GM23338 (cell line): Measurements from ENCODE around the gene VWA5A. TPM values are rescaled to one million over a fixed set of nuclear protein-coding genes. Genes with fewer than 3 reads are reported as not detected.

ENCODE experiments used
- ATAC-seq: fragments of 200-7000 bp; cut with Tn5 transposase; 3 replicates; pipeline ENCODE4 v1.9.1; 2020
- DNase-seq: peaks from one replicate; pipeline ENCODE4 v3.0.0-alpha.2; 2015; ENCODE audit warnings: low spot score
- H2AFZ ChIP-seq: fragments of 200-600 bp; sonication (generic); 2 replicates; pipeline ENCODE4 v1.8.0; 2016; ENCODE audit warnings: antibody characterized with exemption, mild to moderate bottlenecking, moderate library complexity
- H3F3A ChIP-seq: fragments of 200-600 bp; sonication (generic); replicated peaks from 2 replicates; pipeline ENCODE4 v1.8.0; 2017; ENCODE audit warnings: antibody characterized with exemption, mixed run types, low read depth
- H3K27ac ChIP-seq: fragments of 200-600 bp; sonication (generic); 2 replicates; pipeline ENCODE4 v1.6.1; 2016; ENCODE audit warnings: low read depth
- H3K27me3 ChIP-seq: fragments of 200-600 bp; sonication (generic); 2 replicates; pipeline ENCODE4 v1.8.0; 2016; ENCODE audit warnings: mild to moderate bottlenecking, mixed run types, moderate library complexity; ENCODE audit not compliant: insufficient read depth
- H3K36me3 ChIP-seq: fragments of 200-600 bp; sonication (generic); 2 replicates; pipeline ENCODE4 v1.8.0; 2016; ENCODE audit warnings: mild to moderate bottlenecking; ENCODE audit not compliant: insufficient read depth
- H3K4me1 ChIP-seq: fragments of 200-600 bp; sonication (generic); 2 replicates; pipeline ENCODE4 v1.8.0; 2016; ENCODE audit warnings: mild to moderate bottlenecking, moderate library complexity; ENCODE audit not compliant: insufficient read depth
- H3K4me2 ChIP-seq: fragments of 200-600 bp; sonication (generic); 2 replicates; pipeline ENCODE4 v1.7.1; 2017; ENCODE audit warnings: mixed run types
- H3K4me3 ChIP-seq: fragments of 200-600 bp; sonication (generic); 2 replicates; pipeline ENCODE4 v1.6.1; 2016; ENCODE audit warnings: mixed run types
- H3K79me2 ChIP-seq: fragments of 200-600 bp; sonication (generic); replicated peaks from 2 replicates; pipeline ENCODE4 v1.8.0; 2017; ENCODE audit warnings: mild to moderate bottlenecking; ENCODE audit not compliant: insufficient read depth
- H3K9me2 ChIP-seq: fragments of 200-600 bp; sonication (generic); 2 replicates; pipeline ENCODE4 v1.8.0; 2017; ENCODE audit not compliant: insufficient read depth
- H4K20me1 ChIP-seq: fragments of 200-600 bp; sonication (generic); replicated peaks from 2 replicates; pipeline ENCODE4 v1.8.0; 2017; ENCODE audit warnings: mild to moderate bottlenecking; ENCODE audit not compliant: insufficient read depth
- H3K27ac Mint-ChIP-seq: 2 replicates; pipeline ENCODE4 v1.8.0; 2020; ENCODE audit warnings: inconsistent platforms, mild to moderate bottlenecking, moderate library complexity, mixed read lengths
- H3K27me3 Mint-ChIP-seq: 3 replicates; pipeline ENCODE4 v1.8.0; 2022; ENCODE audit warnings: low read depth, mild to moderate bottlenecking, moderate library complexity, mixed read lengths, inconsistent platforms; ENCODE audit not compliant: insufficient read depth, poor library complexity
- H3K36me3 Mint-ChIP-seq: 3 replicates; pipeline ENCODE4 v1.8.0; 2021; ENCODE audit warnings: low read depth, mild to moderate bottlenecking, inconsistent platforms, moderate library complexity, mixed read lengths
- H3K4me1 Mint-ChIP-seq: 3 replicates; pipeline ENCODE4 v1.8.0; 2020; ENCODE audit warnings: mild to moderate bottlenecking, inconsistent platforms, mixed read lengths
- H3K4me3 Mint-ChIP-seq: 3 replicates; pipeline ENCODE4 v1.8.0; 2021; ENCODE audit warnings: moderate library complexity, mild to moderate bottlenecking, inconsistent platforms, mixed read lengths
- H3K9me3 Mint-ChIP-seq: 3 replicates; pipeline ENCODE4 v1.8.0; 2020; ENCODE audit warnings: moderate library complexity, mild to moderate bottlenecking, inconsistent platforms, mixed read lengths
- CREB1 ChIP-seq: fragments of 250-450 bp; sonication (Bioruptor Pico); IDR thresholded peaks from 2 replicates; pipeline ENCODE4 v1.5.0; 2020; ENCODE audit warnings: low read depth, mild to moderate bottlenecking, moderate library complexity
- EZH2 ChIP-seq: fragments of 200-600 bp; sonication (generic); IDR thresholded peaks from one replicate; pipeline ENCODE4 v1.8.0; 2017; ENCODE audit warnings: antibody characterized with exemption, mild to moderate bottlenecking, low read depth; ENCODE audit not compliant: unreplicated experiment
- EZH2phosphoT487 ChIP-seq: fragments of 200-600 bp; sonication (generic); IDR thresholded peaks from one replicate; pipeline ENCODE4 v1.8.1; 2018; ENCODE audit warnings: antibody characterized with exemption; ENCODE audit not compliant: unreplicated experiment
- JUNB ChIP-seq: IDR thresholded peaks from one replicate; pipeline ENCODE4 v1.6.1; 2016; ENCODE audit warnings: antibody characterized with exemption; ENCODE audit not compliant: unreplicated experiment
- NANOG ChIP-seq: IDR thresholded peaks from 2 replicates; pipeline ENCODE4 v1.6.1; 2016; ENCODE audit warnings: antibody characterized with exemption, borderline replicate concordance
- POLR2AphosphoS5 ChIP-seq: IDR thresholded peaks from 2 replicates; pipeline ENCODE4 v1.6.1; 2016; ENCODE audit warnings: antibody characterized with exemption, low read depth
- STAT1 ChIP-seq: IDR thresholded peaks from one replicate; pipeline ENCODE4 v1.6.1; 2016; ENCODE audit warnings: antibody characterized with exemption; ENCODE audit not compliant: unreplicated experiment
- ZNF114 ChIP-seq: fragments of 250-450 bp; sonication (Bioruptor Pico); IDR thresholded peaks from 2 replicates; pipeline ENCODE4 v1.5.0; 2020; ENCODE audit warnings: mild to moderate bottlenecking, moderate library complexity
- ZNF331 ChIP-seq: fragments of 250-450 bp; sonication (Bioruptor Pico); IDR thresholded peaks from 2 replicates; pipeline ENCODE4 v1.5.0; 2020; ENCODE audit warnings: low read depth, mild to moderate bottlenecking, moderate library complexity
- polyA plus RNA-seq: library from polyadenylated mRNA; unstranded; fragments of >200 nt; fragmentation: Nextera tagmentation; extraction: Ambion mirVana; gene quantifications from 2 replicates; pipeline ENCODE4 v1.2.1, GENCODE V29; 2016
- total RNA-seq: library from RNA; depleted of rRNA; stranded (reverse); fragments of >200 nt; shearing (Covaris generic); gene quantifications from 2 replicates; pipeline ENCODE4 v1.2.3, GENCODE V29; 2014
- TF ChIP-seq, protein P1 (sequence below): IDR thresholded peaks from 2 replicates; pipeline ENCODE4 v1.6.1; 2016; ENCODE audit warnings: antibody characterized with exemption
- TF ChIP-seq, protein P2 (sequence below): IDR thresholded peaks from one replicate; pipeline ENCODE4 v1.6.1; 2018; ENCODE audit warnings: antibody characterized with exemption; ENCODE audit not compliant: unreplicated experiment
- TF ChIP-seq, protein P3 (sequence below), 2 experiments: fragments of 200-600 bp in 1 of 2; sonication (generic) in 1 of 2; conservative IDR thresholded peaks; 2 replicates each; pipeline versions ENCODE4 v1.5.1 to v1.6.1; 2016 to 2017; ENCODE audit warnings: antibody characterized with exemption in 2 of 2, low read depth in 2 of 2, mild to moderate bottlenecking in 2 of 2, moderate library complexity in 1 of 2
- TF ChIP-seq, protein P4 (sequence below): fragments of 250-450 bp; sonication (Bioruptor Pico); IDR thresholded peaks from 2 replicates; pipeline ENCODE4 v1.5.0; 2020; ENCODE audit warnings: mild to moderate bottlenecking, moderate library complexity

The VWA5A gene
- total and polyA plus RNA-seq, 2 experiments from 2014 or later: 10.0 to 13.5 TPM

DNA sequence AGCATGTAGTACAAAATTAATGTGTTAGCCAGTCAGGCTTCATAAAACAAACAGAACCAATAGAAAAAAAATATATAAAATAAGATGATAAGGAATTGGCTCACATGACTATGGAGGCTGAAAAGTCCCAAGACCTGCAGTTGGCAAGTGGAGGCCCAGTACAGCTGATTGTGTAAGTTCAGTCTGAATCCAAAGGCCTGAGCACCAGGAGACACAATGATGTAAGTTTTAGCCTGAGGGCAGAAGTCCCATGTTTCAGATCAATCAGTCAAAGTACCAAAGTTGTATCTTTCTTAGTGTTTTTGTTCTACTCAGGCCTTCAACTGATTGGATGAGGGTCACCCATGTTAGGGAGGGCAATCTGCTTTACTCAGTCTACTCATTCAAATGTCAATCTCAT lies 53.5 kb downstream of the VWA5A start:
- Histone ChIP-seq H3K27me3 (peaks cover 91% of the 10 kb centered on the region), H3K27ac (no peak overlapping the region), H3K4me2 (no peak overlapping the region), H4K20me1 (peaks cover 6% of the 10 kb centered on the region), H3K79me2 (no peaks in the 10 kb centered on the region), H3F3A (no peaks in the 10 kb centered on the region), H3K9me2 (no peaks in the 10 kb centered on the region), H3K36me3 (no peaks in the 10 kb centered on the region), H3K4me1 (no peaks in the 10 kb centered on the region), H3K4me3 (no peak overlapping the region), H2AFZ (no peak overlapping the region)
- ATAC-seq: no peak
- Mint-ChIP-seq H3K27me3 (peaks cover 59% of the 10 kb centered on the region), H3K27ac (no peak overlapping the region), H3K4me1 (peaks cover 12% of the 10 kb centered on the region; the same call in 2 of the 3 replicates), H3K4me3 (no peak overlapping the region), H3K36me3 (peaks cover 6% of the 10 kb centered on the region; the same call in 1 of the 3 replicates), H3K9me3 (peaks cover 6% of the 10 kb centered on the region)
- TF ChIP-seq EZH2phosphoT487: no peak
- TF ChIP-seq, protein P1, sequence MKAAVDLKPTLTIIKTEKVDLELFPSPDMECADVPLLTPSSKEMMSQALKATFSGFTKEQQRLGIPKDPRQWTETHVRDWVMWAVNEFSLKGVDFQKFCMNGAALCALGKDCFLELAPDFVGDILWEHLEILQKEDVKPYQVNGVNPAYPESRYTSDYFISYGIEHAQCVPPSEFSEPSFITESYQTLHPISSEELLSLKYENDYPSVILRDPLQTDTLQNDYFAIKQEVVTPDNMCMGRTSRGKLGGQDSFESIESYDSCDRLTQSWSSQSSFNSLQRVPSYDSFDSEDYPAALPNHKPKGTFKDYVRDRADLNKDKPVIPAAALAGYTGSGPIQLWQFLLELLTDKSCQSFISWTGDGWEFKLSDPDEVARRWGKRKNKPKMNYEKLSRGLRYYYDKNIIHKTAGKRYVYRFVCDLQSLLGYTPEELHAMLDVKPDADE: no peak
- no peak for TF ChIP-seq NANOG
- TF ChIP-seq, protein P2, sequence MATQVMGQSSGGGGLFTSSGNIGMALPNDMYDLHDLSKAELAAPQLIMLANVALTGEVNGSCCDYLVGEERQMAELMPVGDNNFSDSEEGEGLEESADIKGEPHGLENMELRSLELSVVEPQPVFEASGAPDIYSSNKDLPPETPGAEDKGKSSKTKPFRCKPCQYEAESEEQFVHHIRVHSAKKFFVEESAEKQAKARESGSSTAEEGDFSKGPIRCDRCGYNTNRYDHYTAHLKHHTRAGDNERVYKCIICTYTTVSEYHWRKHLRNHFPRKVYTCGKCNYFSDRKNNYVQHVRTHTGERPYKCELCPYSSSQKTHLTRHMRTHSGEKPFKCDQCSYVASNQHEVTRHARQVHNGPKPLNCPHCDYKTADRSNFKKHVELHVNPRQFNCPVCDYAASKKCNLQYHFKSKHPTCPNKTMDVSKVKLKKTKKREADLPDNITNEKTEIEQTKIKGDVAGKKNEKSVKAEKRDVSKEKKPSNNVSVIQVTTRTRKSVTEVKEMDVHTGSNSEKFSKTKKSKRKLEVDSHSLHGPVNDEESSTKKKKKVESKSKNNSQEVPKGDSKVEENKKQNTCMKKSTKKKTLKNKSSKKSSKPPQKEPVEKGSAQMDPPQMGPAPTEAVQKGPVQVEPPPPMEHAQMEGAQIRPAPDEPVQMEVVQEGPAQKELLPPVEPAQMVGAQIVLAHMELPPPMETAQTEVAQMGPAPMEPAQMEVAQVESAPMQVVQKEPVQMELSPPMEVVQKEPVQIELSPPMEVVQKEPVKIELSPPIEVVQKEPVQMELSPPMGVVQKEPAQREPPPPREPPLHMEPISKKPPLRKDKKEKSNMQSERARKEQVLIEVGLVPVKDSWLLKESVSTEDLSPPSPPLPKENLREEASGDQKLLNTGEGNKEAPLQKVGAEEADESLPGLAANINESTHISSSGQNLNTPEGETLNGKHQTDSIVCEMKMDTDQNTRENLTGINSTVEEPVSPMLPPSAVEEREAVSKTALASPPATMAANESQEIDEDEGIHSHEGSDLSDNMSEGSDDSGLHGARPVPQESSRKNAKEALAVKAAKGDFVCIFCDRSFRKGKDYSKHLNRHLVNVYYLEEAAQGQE: no peak
- no peak for TF ChIP-seq ZNF331 (CRISPR knock-in tag)
- no peak for TF ChIP-seq POLR2AphosphoS5
- TF ChIP-seq CREB1 (CRISPR knock-in tag): no peak
- no peak for TF ChIP-seq JUNB
- no peak for TF ChIP-seq EZH2
- TF ChIP-seq, protein P3, sequence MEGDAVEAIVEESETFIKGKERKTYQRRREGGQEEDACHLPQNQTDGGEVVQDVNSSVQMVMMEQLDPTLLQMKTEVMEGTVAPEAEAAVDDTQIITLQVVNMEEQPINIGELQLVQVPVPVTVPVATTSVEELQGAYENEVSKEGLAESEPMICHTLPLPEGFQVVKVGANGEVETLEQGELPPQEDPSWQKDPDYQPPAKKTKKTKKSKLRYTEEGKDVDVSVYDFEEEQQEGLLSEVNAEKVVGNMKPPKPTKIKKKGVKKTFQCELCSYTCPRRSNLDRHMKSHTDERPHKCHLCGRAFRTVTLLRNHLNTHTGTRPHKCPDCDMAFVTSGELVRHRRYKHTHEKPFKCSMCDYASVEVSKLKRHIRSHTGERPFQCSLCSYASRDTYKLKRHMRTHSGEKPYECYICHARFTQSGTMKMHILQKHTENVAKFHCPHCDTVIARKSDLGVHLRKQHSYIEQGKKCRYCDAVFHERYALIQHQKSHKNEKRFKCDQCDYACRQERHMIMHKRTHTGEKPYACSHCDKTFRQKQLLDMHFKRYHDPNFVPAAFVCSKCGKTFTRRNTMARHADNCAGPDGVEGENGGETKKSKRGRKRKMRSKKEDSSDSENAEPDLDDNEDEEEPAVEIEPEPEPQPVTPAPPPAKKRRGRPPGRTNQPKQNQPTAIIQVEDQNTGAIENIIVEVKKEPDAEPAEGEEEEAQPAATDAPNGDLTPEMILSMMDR (conservative IDR thresholded peaks at IDR 0.05; ENCODE audit: low read depth in 2 of 2): no peak
- TF ChIP-seq, protein P4, sequence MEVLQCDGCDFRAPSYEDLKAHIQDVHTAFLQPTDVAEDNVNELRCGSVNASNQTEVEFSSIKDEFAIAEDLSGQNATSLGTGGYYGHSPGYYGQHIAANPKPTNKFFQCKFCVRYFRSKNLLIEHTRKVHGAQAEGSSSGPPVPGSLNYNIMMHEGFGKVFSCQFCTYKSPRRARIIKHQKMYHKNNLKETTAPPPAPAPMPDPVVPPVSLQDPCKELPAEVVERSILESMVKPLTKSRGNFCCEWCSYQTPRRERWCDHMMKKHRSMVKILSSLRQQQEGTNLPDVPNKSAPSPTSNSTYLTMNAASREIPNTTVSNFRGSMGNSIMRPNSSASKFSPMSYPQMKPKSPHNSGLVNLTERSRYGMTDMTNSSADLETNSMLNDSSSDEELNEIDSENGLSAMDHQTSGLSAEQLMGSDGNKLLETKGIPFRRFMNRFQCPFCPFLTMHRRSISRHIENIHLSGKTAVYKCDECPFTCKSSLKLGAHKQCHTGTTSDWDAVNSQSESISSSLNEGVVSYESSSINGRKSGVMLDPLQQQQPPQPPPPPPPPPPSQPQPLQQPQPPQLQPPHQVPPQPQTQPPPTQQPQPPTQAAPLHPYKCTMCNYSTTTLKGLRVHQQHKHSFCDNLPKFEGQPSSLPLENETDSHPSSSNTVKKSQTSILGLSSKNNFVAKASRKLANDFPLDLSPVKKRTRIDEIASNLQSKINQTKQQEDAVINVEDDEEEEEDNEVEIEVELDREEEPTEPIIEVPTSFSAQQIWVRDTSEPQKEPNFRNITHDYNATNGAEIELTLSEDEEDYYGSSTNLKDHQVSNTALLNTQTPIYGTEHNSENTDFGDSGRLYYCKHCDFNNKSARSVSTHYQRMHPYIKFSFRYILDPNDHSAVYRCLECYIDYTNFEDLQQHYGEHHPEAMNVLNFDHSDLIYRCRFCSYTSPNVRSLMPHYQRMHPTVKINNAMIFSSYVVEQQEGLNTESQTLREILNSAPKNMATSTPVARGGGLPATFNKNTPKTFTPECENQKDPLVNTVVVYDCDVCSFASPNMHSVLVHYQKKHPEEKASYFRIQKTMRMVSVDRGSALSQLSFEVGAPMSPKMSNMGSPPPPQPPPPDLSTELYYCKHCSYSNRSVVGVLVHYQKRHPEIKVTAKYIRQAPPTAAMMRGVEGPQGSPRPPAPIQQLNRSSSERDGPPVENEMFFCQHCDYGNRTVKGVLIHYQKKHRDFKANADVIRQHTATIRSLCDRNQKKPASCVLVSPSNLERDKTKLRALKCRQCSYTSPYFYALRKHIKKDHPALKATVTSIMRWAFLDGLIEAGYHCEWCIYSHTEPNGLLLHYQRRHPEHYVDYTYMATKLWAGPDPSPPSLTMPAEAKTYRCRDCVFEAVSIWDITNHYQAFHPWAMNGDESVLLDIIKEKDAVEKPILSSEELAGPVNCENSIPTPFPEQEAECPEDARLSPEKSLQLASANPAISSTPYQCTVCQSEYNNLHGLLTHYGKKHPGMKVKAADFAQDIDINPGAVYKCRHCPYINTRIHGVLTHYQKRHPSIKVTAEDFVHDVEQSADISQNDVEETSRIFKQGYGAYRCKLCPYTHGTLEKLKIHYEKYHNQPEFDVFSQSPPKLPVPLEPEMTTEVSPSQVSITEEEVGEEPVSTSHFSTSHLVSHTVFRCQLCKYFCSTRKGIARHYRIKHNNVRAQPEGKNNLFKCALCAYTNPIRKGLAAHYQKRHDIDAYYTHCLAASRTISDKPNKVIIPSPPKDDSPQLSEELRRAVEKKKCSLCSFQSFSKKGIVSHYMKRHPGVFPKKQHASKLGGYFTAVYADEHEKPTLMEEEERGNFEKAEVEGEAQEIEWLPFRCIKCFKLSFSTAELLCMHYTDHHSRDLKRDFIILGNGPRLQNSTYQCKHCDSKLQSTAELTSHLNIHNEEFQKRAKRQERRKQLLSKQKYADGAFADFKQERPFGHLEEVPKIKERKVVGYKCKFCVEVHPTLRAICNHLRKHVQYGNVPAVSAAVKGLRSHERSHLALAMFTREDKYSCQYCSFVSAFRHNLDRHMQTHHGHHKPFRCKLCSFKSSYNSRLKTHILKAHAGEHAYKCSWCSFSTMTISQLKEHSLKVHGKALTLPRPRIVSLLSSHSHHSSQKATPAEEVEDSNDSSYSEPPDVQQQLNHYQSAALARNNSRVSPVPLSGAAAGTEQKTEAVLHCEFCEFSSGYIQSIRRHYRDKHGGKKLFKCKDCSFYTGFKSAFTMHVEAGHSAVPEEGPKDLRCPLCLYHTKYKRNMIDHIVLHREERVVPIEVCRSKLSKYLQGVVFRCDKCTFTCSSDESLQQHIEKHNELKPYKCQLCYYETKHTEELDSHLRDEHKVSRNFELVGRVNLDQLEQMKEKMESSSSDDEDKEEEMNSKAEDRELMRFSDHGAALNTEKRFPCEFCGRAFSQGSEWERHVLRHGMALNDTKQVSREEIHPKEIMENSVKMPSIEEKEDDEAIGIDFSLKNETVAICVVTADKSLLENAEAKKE (CRISPR knock-in tag): no peak
- no peak for TF ChIP-seq STAT1
- no peak for TF ChIP-seq ZNF114 (CRISPR knock-in tag)
- DNase-seq: no peak
